Measurements from ENCODE around the gene CYLD.

DNA sequence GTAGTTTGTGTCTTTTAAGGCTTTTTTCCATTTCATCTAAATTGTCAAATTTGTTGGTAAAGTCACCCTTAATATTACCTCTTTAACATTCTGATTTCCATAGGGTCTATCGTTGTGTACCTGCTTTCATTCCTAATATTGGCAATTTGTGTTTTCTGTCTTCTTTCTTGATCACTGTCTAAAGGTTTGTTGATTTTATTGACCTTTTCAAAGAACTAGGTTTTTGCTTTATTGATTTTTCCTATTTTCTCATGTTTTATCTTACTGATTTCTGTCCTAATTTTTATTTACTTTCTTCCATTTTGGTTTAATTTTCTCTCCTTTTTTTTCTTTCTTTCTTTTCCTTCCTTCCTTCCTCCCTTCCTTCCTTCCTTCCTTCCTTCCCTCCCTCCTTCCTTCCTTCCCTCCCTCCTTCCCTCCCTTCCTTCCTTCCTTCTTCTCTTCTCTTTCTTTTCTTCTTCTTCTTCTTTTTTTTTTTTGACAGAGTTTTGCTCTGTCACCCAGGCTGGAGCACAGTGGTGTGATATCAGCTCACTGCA is 86.3 kb downstream of the CYLD start:
- TF ChIP-seq EZH2 (IDR thresholded peaks at IDR 0.05) (no peak), POLR2AphosphoS5 (IDR thresholded peaks at IDR 0.05; ENCODE audit: borderline replicate concordance, low read depth, low read length) (no peak), FOXP2 (optimal IDR thresholded peaks at IDR 0.05; ENCODE audit: control extremely low read depth, extremely low read length, insufficient read depth) (no peak)
